ES-I3 (cell line): ENCODE data around the gene ZC3H8.
A peak's percentile ranks its signal among the peaks of the same experiment; 100 is the strongest.

Experiments
- H3K36me3 ChIP-seq: 2 replicates; pipeline ENCODE4 v1.6.1; 2013; ENCODE audit warnings: mild to moderate bottlenecking, low read length, control low read depth, moderate library complexity; ENCODE audit not compliant: insufficient read depth
- H3K4me1 ChIP-seq: 2 replicates; pipeline ENCODE4 v1.6.1; 2013; ENCODE audit warnings: mild to moderate bottlenecking, control low read depth, low read length; ENCODE audit not compliant: insufficient read depth
- H3K9ac ChIP-seq: 2 replicates; pipeline ENCODE4 v1.6.1; 2013; ENCODE audit warnings: low read depth, mild to moderate bottlenecking, low read length, moderate library complexity
- H3K9me3 ChIP-seq: 2 replicates; pipeline ENCODE4 v1.6.1; 2013; ENCODE audit warnings: mild to moderate bottlenecking, low read length, moderate library complexity; ENCODE audit not compliant: control insufficient read depth, insufficient read depth

ZC3H8 gene

DNA sequence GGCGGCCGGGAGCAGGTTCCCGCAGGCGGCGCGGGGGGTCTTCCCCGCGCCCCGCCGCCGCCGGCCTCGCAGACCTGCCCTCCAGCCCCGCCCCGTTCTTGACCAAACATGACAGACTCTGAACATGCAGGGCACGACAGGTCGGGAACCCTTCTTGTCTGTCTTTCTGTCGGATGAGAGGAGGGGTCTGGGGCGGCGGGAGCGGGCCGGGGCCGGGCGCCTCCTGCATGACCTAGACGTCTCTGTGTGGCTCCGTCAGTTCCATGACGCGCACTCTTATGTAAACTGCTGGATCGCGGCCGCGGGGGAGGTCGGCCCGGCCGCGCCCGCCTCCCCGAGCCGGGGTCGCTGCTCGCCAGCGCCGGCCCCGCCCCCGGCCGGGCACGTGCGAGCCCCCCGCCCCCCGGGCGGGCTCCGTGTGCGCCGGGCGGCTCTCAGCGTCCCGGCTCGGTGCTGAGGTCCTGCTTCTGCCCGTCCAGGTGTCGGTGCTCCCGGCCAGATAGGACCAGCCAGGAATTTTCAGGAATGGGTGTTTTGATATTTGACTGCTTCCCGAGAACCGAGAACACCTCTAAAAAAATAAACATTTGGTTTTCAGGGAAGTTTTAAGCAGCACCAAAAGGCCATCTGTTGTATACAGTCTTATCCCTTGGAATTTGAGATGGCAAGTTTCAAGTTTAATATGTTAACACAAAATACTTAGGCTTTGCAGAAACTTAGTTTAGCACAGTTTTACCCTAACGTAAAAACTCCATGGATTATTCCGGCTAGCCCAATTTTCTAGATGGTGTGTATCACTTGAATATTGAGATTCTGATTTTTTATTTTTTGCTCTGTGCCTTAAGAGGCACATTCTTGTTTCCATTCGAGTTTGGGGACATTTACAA lies 21.3 kb upstream of the ZC3H8 start:
- Histone ChIP-seq H3K4me1 (peaks cover 22% of the 10 kb centered on the region; the same call in 1 of the 2 replicates), H3K9ac (peak overlapping the region; percentile 98), H3K9me3 (no peaks in the 10 kb centered on the region), H3K36me3 (no peaks in the 10 kb centered on the region)

DNA sequence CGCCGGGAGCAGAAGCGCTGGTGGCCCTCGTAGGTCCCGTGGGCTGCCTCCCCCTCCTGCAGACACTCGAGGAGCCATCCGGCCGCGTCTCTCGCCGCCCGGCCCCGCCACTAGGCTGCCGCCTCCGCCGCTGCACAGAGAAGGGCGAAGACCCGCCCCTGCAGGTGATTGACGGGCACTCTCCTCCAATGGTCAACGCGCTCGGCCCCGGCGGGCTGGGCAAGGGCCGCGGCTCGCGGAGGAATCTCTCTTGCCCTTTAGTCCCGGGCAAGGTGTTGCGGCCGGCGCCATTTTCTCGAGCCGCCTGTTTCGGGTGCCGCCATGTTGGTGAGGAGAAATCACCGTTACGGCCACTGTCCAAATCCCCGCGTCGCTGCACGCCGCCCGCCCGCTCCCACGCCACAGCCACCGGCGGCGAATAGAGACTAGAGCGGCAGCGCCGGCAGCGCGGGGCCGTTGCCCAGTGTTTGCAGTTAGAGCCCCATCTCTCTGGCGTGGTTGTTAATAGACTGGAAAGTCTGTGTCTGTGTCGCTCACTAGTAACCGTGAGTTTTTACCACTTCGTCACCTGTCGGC lies 20.6 kb upstream of the ZC3H8 start, which contains the start of gene ZC3H6:
Gene ZC3H6 (plus strand): TSS at position 287 of the 576 bp plus-strand sequence. CDS start 398 bp downstream, outside the sequence.
- Histone ChIP-seq H3K9me3 (no peaks in the 10 kb centered on the region), H3K4me1 (peaks cover 22% of the 10 kb centered on the region; the same call in 1 of the 2 replicates)

DNA sequence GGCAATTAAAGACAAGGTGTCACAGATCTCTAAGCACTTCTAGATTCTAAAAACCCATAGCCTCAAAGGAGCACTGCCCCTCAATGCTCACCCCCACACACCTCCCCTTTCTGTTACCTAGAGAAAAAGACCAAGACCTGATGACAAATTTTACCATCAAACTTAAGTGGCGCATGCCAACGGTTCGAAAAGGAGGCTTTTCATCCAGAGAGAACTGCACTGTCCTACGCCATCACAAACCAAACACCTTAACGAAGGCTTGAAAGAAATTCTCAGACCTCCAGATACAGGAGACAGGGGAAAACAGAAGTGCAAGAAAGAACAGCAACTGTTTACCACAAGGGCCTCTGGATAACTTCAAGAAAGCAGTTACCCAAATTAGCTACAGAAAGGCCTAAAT lies 18.5 kb upstream of the ZC3H8 start:
- no peaks in the 10 kb centered on the region for H3K36me3 ChIP-seq
- H3K9ac ChIP-seq, result no peak overlapping the region
- H3K4me1 ChIP-seq, result peaks cover 22% of the 10 kb centered on the region; the same call in 1 of the 2 replicates
- peaks cover 5% of the 10 kb centered on the region for H3K9me3 ChIP-seq

More for the DNA sequence above, 20.6 kb upstream of the ZC3H8 start, which contains the start of gene ZC3H6:
- no peaks in the 10 kb centered on the region for H3K36me3 ChIP-seq
- peak within 1 kb of the TSS; percentile 98 for H3K9ac ChIP-seq

DNA sequence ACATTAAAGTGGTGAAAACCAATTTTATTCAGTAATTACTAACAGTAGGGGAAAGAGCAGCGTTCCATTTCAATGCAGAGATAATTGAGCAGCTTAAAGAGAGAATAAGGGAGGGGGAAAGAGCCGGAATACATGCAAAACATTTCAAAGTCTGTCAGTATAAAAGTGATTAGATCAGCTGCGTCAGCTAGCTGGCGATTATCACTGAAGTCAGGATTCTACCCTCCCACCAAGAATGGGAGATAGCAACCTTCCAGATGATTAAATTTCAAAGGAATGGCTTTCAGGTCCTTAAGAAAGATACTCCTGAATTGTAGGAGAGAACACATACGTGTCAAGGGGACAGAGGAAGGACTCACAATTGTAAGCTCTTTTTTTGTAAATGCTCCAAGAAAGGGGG lies 17.8 kb upstream of the ZC3H8 start:
- peaks cover 22% of the 10 kb centered on the region; the same call in 1 of the 2 replicates for H3K4me1 ChIP-seq
- no peak overlapping the region for H3K9ac ChIP-seq
- no peaks in the 10 kb centered on the region for H3K36me3 ChIP-seq
- peaks cover 5% of the 10 kb centered on the region for H3K9me3 ChIP-seq

DNA sequence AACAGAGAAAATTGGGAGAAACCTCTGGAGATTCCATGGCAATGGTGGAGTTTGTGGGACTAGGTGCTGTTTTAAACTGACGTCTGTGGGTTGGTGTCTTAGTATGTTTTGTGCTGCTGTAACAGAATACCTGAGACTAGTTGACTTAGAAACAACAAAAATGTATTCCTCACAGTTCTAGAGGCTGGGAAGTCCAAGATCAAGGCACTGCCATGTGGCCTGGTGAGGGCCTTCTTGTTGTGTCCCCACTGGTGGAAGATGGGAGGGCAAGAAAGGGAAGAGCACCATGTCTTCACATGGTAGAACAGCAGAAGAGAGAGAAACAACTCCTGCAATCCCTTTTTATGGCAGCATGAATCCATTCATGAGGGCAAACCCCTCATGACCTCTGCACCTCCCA lies 13.7 kb upstream of the ZC3H8 start:
- H3K9ac ChIP-seq, result no peak overlapping the region
- H3K36me3 ChIP-seq, result no peaks in the 10 kb centered on the region
- peaks cover 12% of the 10 kb centered on the region; the same call in 1 of the 2 replicates for H3K4me1 ChIP-seq
- H3K9me3 ChIP-seq, result peaks cover 5% of the 10 kb centered on the region

DNA sequence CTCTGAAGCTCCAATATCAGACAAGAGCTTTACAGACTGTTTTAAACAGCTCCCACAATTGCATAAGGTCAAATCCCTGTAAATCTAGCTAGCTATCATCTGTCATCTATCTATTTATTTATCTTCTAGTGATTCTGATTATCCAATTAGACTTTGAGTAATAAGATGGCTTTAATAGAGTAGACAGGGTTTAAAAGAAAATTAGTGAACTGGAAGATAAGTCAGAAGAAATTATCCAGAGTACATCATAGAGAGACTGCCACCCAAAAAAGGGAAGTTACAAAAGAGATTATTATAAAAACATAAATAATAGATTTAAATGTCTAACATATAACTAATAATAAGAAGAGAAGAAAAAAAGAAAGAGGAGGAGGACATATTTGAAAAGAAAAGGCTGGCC lies 8.0 kb upstream of the ZC3H8 start:
- Histone ChIP-seq H3K4me1 (peaks cover 8% of the 10 kb centered on the region), H3K36me3 (no peaks in the 10 kb centered on the region), H3K9ac (no peak overlapping the region), H3K9me3 (peaks cover 4% of the 10 kb centered on the region; the same call in 1 of the 2 replicates)

DNA sequence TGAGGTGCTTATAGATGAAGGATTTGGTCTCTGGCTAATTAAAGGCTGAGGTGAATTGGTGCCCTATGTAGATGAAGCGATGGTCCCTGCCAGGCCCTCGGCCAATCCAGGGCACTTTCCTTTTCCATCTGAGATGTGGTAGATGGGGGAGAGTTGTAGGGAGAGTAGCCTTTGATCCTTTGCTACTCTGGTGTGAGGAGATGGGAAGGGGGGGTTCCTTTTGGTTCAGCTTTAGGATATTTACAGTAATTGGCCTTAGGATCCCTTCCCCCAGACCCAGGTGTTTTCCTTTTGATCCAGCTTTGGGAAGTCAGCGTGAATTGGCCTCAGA lies 5.4 kb upstream of the ZC3H8 start:
- Histone ChIP-seq H3K4me1 (peaks cover 8% of the 10 kb centered on the region), H3K9me3 (peaks cover 4% of the 10 kb centered on the region; the same call in 1 of the 2 replicates), H3K9ac (no peak overlapping the region), H3K36me3 (no peaks in the 10 kb centered on the region)

DNA sequence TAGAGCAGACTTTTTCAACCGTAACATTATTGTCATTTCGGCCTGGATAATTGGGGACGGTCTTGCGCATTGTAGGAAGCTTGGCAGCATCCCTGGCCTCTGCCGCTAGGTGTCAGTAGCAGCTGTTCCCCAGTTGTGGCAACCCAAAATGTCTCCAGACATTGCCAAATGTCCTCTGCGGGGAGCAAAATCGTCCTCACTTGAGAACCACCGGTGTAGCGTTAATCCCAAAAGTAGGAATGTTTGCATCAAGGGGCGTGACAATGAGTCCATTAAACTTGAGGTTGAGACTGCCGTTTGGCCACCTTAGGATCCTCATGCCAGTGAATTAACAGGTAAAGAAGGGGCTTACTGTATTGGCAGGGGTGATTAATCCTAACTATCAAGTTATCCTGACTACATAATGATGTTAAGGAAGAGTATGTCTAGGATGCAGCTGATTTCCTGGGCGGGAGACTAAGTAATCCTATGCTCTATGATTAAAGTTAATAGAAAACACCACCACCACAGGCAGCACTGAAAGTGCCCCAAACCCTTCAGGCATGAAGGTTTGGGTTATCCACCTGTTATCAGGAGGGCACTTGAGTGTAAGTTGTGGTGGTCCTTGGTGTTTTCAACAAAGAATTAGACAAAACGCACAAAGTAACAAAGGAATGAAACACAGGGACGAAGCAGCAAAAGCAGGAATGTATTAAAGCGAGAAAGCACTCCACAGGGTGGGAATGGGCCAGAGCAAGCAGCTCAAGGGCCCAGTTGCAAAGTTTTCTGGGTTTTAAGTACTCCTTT lies 4.9 kb upstream of the ZC3H8 start:
- peaks cover 8% of the 10 kb centered on the region for H3K4me1 ChIP-seq
- peaks cover 4% of the 10 kb centered on the region; the same call in 1 of the 2 replicates for H3K9me3 ChIP-seq
- H3K36me3 ChIP-seq, result no peaks in the 10 kb centered on the region
- no peak overlapping the region for H3K9ac ChIP-seq

DNA sequence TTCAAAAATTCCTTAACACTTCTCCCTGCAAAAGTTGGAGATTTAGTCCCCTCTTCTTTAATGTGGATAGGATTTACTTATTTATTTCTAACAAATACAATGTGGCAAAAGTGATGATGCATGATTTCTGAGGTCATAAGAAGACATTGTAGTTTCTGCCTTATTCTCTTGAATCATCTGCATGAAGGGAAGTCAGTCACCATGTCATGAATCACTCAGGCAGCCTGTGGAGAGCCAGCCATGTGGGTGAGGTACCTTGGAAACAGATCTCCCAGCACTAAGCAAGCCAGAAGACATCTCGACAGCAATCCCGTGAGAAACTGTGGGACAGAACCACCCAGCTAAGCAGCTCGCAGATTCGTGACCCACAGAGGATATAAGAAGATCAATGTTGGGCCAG lies 2.7 kb upstream of the ZC3H8 start:
- H3K9me3 ChIP-seq, result peaks cover 4% of the 10 kb centered on the region; the same call in 1 of the 2 replicates
- H3K36me3 ChIP-seq, result no peaks in the 10 kb centered on the region

DNA sequence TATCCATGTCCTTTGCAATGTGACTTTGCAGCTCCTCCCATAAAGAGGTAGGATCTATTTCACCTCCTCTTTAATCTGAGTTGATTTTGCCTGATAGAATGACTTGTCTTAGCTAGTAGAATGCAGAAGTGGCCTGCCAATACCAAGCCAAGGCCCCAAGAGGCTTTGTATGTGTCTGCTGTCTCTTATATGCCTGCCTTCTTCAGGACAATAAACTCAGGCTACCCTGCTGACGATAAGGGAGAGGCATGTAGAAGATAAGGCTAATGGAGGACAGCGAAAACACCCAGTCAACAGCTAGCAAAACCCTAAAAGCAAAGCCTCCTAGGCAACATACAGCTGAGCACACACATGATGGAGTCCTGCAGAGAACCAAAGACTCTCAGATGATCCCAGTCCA lies 1.8 kb upstream of the ZC3H8 start:
- H3K9me3 ChIP-seq, result no peaks in the 10 kb centered on the region
- no peak overlapping the region for H3K9ac ChIP-seq
- H3K4me1 ChIP-seq, result peaks cover 8% of the 10 kb centered on the region
- no peaks in the 10 kb centered on the region for H3K36me3 ChIP-seq

More for the DNA sequence above, 2.7 kb upstream of the ZC3H8 start:
- Histone ChIP-seq H3K9ac (no peak overlapping the region), H3K4me1 (peaks cover 8% of the 10 kb centered on the region)

DNA sequence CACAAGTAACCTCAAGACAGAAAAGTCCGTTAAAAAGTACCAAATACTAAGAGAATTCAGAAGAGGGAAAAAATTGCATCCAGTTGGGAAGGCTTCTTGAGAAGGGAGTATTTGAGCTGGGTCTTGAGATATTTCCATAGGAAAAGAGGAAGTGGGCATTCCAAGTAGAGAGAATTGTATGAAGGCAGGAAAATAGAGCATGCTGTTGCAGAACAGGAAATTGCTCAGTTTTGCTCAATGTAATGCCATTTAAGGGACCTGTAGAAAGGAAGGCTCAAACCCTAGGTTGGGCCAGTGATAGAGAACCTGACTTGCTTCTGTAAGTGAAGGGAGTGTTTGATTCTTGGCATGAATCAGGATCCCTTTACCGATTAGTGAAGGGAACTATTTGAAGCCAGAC lies 1.0 kb upstream of the ZC3H8 start:
- Histone ChIP-seq H3K4me1 (peaks cover 8% of the 10 kb centered on the region), H3K9ac (no peak overlapping the region), H3K36me3 (no peaks in the 10 kb centered on the region), H3K9me3 (no peaks in the 10 kb centered on the region)

DNA sequence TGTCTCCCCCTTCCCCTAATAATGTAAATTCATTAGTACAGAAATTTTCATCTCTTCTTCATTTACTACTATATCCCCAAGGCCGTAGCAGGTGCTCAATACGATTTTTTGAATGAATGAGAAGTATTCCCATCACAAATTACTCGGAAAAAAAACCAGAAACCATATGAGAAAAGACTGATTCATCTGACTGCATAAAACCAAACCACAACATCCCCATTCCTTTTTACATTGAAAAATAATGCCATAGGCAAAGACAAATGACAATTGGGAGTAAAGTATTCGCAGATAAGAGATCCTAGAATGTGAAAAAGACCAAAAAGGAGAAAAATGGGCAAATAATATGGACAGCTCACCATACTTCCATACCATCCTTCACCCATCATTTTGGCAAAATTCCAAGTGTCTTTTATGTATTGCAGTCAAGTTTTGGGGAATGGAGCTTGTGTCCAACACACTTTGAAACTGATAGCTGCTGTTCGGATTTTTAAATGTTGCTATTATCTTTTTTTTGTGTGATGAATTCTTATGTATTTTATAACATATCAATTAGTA lies 1.5 kb downstream of the ZC3H8 start:
- Histone ChIP-seq H3K4me1 (no peaks in the 10 kb centered on the region), H3K36me3 (no peaks in the 10 kb centered on the region), H3K9me3 (no peaks in the 10 kb centered on the region), H3K9ac (no peak overlapping the region)

DNA sequence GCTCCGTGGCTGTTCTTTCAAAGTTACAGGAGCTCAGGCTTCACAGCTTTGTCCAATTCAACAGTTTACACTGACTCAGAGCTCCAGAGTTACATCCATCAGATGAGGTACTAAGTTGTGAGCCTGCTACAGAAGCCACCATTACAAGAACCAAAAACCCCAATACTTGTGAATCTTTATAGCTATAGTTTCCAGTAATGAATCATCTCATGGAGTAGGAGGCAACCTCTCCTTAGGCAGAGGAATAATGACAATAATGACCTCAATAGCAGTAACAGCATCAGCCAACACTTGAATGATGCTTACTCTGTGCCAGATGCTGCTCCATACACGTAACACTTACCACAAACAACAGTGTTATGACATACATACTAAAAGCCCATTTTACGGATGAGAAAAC lies 3.6 kb downstream of the ZC3H8 start:
- no peak overlapping the region for H3K9ac ChIP-seq
- H3K9me3 ChIP-seq, result no peaks in the 10 kb centered on the region; the same call in 1 of the 2 replicates
- H3K4me1 ChIP-seq, result no peaks in the 10 kb centered on the region
- H3K36me3 ChIP-seq, result no peaks in the 10 kb centered on the region; the same call in 1 of the 2 replicates

DNA sequence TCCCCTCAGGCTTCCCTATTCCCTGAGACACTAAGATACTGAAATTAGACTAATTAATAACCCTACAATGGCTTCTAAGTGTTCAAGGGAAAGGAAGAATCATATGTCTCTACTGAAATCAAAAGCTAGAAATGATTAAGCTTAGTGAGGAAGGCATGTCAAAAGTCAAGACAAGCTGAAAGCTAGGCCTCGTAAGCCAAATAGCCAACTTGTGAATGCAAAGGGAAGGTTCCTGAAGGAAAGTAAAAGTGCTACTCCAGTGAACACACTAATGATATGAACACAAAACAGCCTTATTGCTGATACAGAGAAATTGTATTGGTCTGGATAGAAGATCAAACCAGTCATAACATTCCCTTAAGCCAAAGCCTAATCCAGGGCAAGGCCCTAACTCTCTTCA lies 10.0 kb downstream of the ZC3H8 start:
- Histone ChIP-seq H3K9ac (no peak overlapping the region), H3K36me3 (no peaks in the 10 kb centered on the region; the same call in 1 of the 2 replicates), H3K9me3 (no peaks in the 10 kb centered on the region; the same call in 1 of the 2 replicates), H3K4me1 (no peaks in the 10 kb centered on the region)
